HepG2 (cell line): Measurements from ENCODE around the gene GPR39. TPM values are rescaled to one million over a fixed set of nuclear protein-coding genes. Genes with fewer than 3 reads are reported as not detected.

Experiments
- ATAC-seq: fragments of 200-7000 bp; cut with Tn5 transposase; 3 replicates; pipeline ENCODE4 v1.9.1; 2020; ENCODE audit warnings: mild to moderate bottlenecking, moderate library complexity
- BruUV-seq: library from RNA; stranded (reverse); fragments of 400-500 nt; replicated peaks from 2 replicates; lab custom pipeline; 2021; lab: Mats Ljungman, UMichigan
- CTCF ChIA-PET: fragments of 300-600 bp; formaldehyde crosslinking; extraction: SDS; loops from one replicate; lab custom pipeline; 2021; ENCODE audit warnings: low total read pairs, inconsistent platforms, low intra/inter-chr PET ratio; lab: Yijun Ruan, JAX
- POLR2A ChIA-PET: fragments of 350-600 bp; sonication (Branson Sonifier 250); formaldehyde crosslinking; loops from one replicate; lab custom pipeline; 2020; ENCODE audit warnings: antibody characterized with exemption, inconsistent platforms; lab: Yijun Ruan, JAX
- DNase-seq: peaks from one replicate; pipeline ENCODE4 v3.0.0-alpha.2; 2015; ENCODE audit warnings: low spot score
- FAIRE-seq: peaks from 3 replicates; lab custom pipeline; 2011; peaks lifted over from hg19 to GRCh38; lab: Jason Lieb, UNC
- H2AFZ ChIP-seq: one replicate; pipeline ENCODE4 v1.6.1; 2011; ENCODE audit warnings: low read length, inconsistent platforms
- H3K27ac ChIP-seq: fragments of 300-600 bp; 3 replicates; pipeline ENCODE4 v1.8.0; 2011; ENCODE audit warnings: mixed run types, mild to moderate bottlenecking, mixed read lengths, low read length, inconsistent platforms; ENCODE audit not compliant: insufficient read depth; ENCODE audit errors: extremely low read length
- H3K27me3 ChIP-seq, 2 experiments: fragments of 200-600 bp in 1 of 2; 2 replicates in 1 of 2; 3 replicates in 1 of 2; pipeline versions ENCODE4 v1.6.0 to v1.8.0; 2011; ENCODE audit warnings: low read length in 2 of 2, mild to moderate bottlenecking in 2 of 2, moderate library complexity in 2 of 2, inconsistent platforms in 1 of 2; ENCODE audit not compliant: insufficient read depth in 2 of 2, control insufficient read depth in 1 of 2
- H3K36me3 ChIP-seq, 2 experiments: fragments of 200-600 bp in 1 of 2; replicated peaks in 1 of 2; 2 replicates in 1 of 2; 3 replicates in 1 of 2; pipeline versions ENCODE4 v1.5.1 to v1.8.0; 2011; ENCODE audit warnings: low read length in 2 of 2, inconsistent platforms in 1 of 2; ENCODE audit not compliant: insufficient read depth in 2 of 2, control insufficient read depth in 1 of 2
- H3K4me1 ChIP-seq: 2 replicates; pipeline ENCODE4 v1.5.1; 2012; ENCODE audit warnings: low read length, inconsistent platforms; ENCODE audit not compliant: insufficient read depth
- H3K4me2 ChIP-seq: 2 replicates; pipeline ENCODE4 v1.6.0; 2011; ENCODE audit warnings: low read depth, low read length, inconsistent platforms
- H3K4me3 ChIP-seq, 3 experiments: fragments of 200-600 bp in 1 of 3; sonication (generic), shearing (Covaris generic) in 1 of 3; replicated peaks in 1 of 3; 2 replicates each; pipeline ENCODE4 v1.5.1; 2011 to 2016; ENCODE audit warnings: low read length in 3 of 3, inconsistent platforms in 2 of 3, low read depth in 2 of 3, mild to moderate bottlenecking in 2 of 3, control low read depth in 1 of 3, mixed read lengths in 1 of 3; ENCODE audit not compliant: insufficient read depth in 1 of 3
- H3K79me2 ChIP-seq: one replicate; pipeline ENCODE4 v1.6.1; 2011; ENCODE audit warnings: low read length, inconsistent platforms; ENCODE audit not compliant: insufficient read depth
- H3K9ac ChIP-seq: 2 replicates; pipeline ENCODE4 v1.6.0; 2011; ENCODE audit warnings: mild to moderate bottlenecking, low read depth, low read length, inconsistent platforms; ENCODE audit not compliant: insufficient read depth
- H3K9me3 ChIP-seq: 2 replicates; pipeline ENCODE4 v1.5.1; 2012; ENCODE audit warnings: mild to moderate bottlenecking, low read length
- H4K20me1 ChIP-seq: 2 replicates; pipeline ENCODE4 v1.6.0; 2011; ENCODE audit warnings: inconsistent platforms, mild to moderate bottlenecking, low read length, moderate library complexity; ENCODE audit not compliant: insufficient read depth
- HDAC2 ChIP-seq: sonication (generic); formaldehyde crosslinking; IDR thresholded peaks from 2 replicates; pipeline ENCODE4 v1.4.0; 2020; ENCODE audit warnings: missing genetic modification reagents
- HNRNPH1 ChIP-seq: fragments of 200-400 bp; formaldehyde crosslinking; optimal IDR thresholded peaks from 2 replicates; pipeline ENCODE3; 2017; ENCODE audit warnings: mild to moderate bottlenecking, low read depth, low read length
- MYC ChIP-seq: sonication (generic); formaldehyde crosslinking; IDR thresholded peaks from 2 replicates; pipeline ENCODE4 v1.9.0; 2021; ENCODE audit warnings: missing genetic modification reagents, borderline replicate concordance
- SIN3A ChIP-seq: IDR thresholded peaks from 2 replicates; pipeline ENCODE4 v1.6.1; 2011; ENCODE audit warnings: low read depth, mild to moderate bottlenecking, control low read depth, low read length, borderline replicate concordance
- ZFY ChIP-seq: sonication (generic); formaldehyde crosslinking; IDR thresholded peaks from 2 replicates; pipeline ENCODE4 v1.4.0; 2020; ENCODE audit warnings: missing genetic modification reagents
- ZNF20 ChIP-seq: sonication (generic); formaldehyde crosslinking; IDR thresholded peaks from 2 replicates; pipeline ENCODE4 v1.4.0; 2020; ENCODE audit warnings: mild to moderate bottlenecking, moderate library complexity, missing genetic modification reagents
- ZNF232 ChIP-seq: sonication (generic); formaldehyde crosslinking; IDR thresholded peaks from 2 replicates; pipeline ENCODE4 v1.4.0; 2020; ENCODE audit warnings: missing genetic modification reagents, borderline replicate concordance
- ZNF616 ChIP-seq: sonication (generic); formaldehyde crosslinking; IDR thresholded peaks from 2 replicates; pipeline ENCODE4 v1.5.0; 2020; ENCODE audit warnings: low read depth, mild to moderate bottlenecking, missing genetic modification reagents
- ZNF737 ChIP-seq: sonication (generic); formaldehyde crosslinking; IDR thresholded peaks from 2 replicates; pipeline ENCODE4 v1.5.0; 2020; ENCODE audit warnings: missing genetic modification reagents, mild to moderate bottlenecking, borderline replicate concordance
- ZSCAN22 ChIP-seq: sonication (generic); formaldehyde crosslinking; IDR thresholded peaks from 2 replicates; pipeline ENCODE4 v1.4.0; 2020; ENCODE audit warnings: mild to moderate bottlenecking, missing genetic modification reagents
- WGBS: methylation state at CpG from one replicate; pipeline ENCODE4 v1.1.6; 2017; ENCODE audit warnings: low lambda C conversion rate; 5-methylcytosine and 5-hydroxymethylcytosine counted together
- in situ Hi-C: cut with HindIII; loops from 2 replicates; pipeline ENCODE4 v1.10.0; 2017; ENCODE audit warnings: low pct_unique_long_range_greater_than_20kb; ENCODE audit not compliant: extremely low pct_ligation_motif_present
- intact Hi-C: fragments of 100-400 bp; cut with micrococcal nuclease; formaldehyde crosslinking; loops from one replicate; pipeline ENCODE4 v1.10.0; 2022; ENCODE audit not compliant: unreplicated experiment
- polyA plus RNA-seq, 8 experiments: library from polyadenylated mRNA; depleted of rRNA in 3 of 8; stranded (reverse) in 7 of 8; unstranded in 1 of 8; fragments of >200 nt; fragmentation: Illumina TruSeq in 4 of 8; extraction: Trizol in 4 of 8; gene quantifications; 2 replicates each; pipeline versions ENCODE4 v1.2.1 to v1.2.3, GENCODE V29; 2011 to 2016; ENCODE audit warnings: low read depth in 4 of 8, missing spikeins in 1 of 8, mixed read lengths in 1 of 8; ENCODE audit not compliant: insufficient read depth in 1 of 8
- total RNA-seq, 5 experiments: library from RNA; depleted of rRNA; stranded (reverse); fragments of >200 nt; fragmentation: Illumina TruSeq; extraction: Trizol; gene quantifications; 2 replicates each; pipeline ENCODE4 v1.2.3, GENCODE V29; 2016; ENCODE audit warnings: low read depth in 1 of 5
- TF ChIP-seq, protein P1 (sequence below): sonication (generic); formaldehyde crosslinking; IDR thresholded peaks from 2 replicates; pipeline ENCODE4 v1.4.0; 2020; ENCODE audit warnings: mild to moderate bottlenecking, missing genetic modification reagents
- TF ChIP-seq, protein P2 (sequence below): sonication (generic); formaldehyde crosslinking; IDR thresholded peaks from 2 replicates; pipeline ENCODE4 v1.8.0; 2022; ENCODE audit warnings: missing genetic modification reagents, mild to moderate bottlenecking, moderate library complexity, borderline replicate concordance
- TF ChIP-seq, protein P3 (sequence below): sonication (generic); formaldehyde crosslinking; IDR thresholded peaks from 2 replicates; pipeline ENCODE4 v1.5.0; 2020; ENCODE audit warnings: mild to moderate bottlenecking, missing genetic modification reagents, moderate library complexity
- TF ChIP-seq, protein P4 (sequence below): sonication (generic); formaldehyde crosslinking; IDR thresholded peaks from 2 replicates; pipeline ENCODE4 v1.8.1; 2023; ENCODE audit warnings: mild to moderate bottlenecking, missing genetic modification reagents

The GPR39 gene
- total and polyA plus RNA-seq, 2 of the 13 experiments (the other 11 are each of a cell fraction or from before 2014, with no cell fraction given): 0.16 to 0.62 TPM

DNA sequence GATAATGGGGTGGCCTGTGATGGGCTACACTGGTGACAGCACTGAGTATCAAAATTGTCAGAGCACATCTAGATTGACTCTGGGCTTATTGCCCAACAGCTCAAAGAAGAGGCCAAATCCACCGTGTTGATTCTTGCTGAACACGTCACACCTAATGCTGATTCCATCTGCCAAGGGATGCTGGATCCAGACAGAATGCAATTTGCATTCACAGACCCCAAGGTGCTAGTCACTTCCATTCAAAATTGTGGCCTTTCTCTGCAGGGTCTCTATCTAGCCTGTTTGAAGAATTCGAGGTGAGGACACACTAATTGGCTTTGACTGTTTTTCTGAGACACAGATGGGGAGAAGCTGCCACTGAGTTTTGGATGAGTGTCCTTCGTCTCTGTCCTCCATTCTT is 13.5 kb upstream of the GPR39 start:
- H3K4me3 ChIP-seq: no peak overlapping the region
- no peak overlapping the region for H2AFZ ChIP-seq
- POLR2A ChIA-PET: no interaction called here
- FAIRE-seq (no peak), ATAC-seq (no peak), DNase-seq (no peak)
- H3K4me2 ChIP-seq: no peak overlapping the region
- H3K27ac ChIP-seq: no peak overlapping the region
- H3K79me2 ChIP-seq: no peaks in the 10 kb centered on the region
- 0 out of 2 replicates have a peak, but pooled peaks cover 4% of the 10 kb centered on the region for H3K4me1 ChIP-seq
- H3K36me3 ChIP-seq: no peaks in the 10 kb centered on the region
- H3K27me3 ChIP-seq: no peaks in the 10 kb centered on the region
- intact Hi-C loops: no loop called here
- H4K20me1 ChIP-seq: no peaks in the 10 kb centered on the region
- CTCF ChIA-PET: no interaction called here
- WGBS: 3% methylated on average over 4 of the region's 4 CpGs
- in situ Hi-C loops: no loop called here
- H3K9me3 ChIP-seq: no peaks in the 10 kb centered on the region
- no TSS peak for BruUV-seq
- H3K9ac ChIP-seq: no peak overlapping the region
- TF ChIP-seq, protein P1, sequence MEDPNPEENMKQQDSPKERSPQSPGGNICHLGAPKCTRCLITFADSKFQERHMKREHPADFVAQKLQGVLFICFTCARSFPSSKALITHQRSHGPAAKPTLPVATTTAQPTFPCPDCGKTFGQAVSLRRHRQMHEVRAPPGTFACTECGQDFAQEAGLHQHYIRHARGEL (CRISPR knock-in tag): no peak
- TF ChIP-seq, protein P2, sequence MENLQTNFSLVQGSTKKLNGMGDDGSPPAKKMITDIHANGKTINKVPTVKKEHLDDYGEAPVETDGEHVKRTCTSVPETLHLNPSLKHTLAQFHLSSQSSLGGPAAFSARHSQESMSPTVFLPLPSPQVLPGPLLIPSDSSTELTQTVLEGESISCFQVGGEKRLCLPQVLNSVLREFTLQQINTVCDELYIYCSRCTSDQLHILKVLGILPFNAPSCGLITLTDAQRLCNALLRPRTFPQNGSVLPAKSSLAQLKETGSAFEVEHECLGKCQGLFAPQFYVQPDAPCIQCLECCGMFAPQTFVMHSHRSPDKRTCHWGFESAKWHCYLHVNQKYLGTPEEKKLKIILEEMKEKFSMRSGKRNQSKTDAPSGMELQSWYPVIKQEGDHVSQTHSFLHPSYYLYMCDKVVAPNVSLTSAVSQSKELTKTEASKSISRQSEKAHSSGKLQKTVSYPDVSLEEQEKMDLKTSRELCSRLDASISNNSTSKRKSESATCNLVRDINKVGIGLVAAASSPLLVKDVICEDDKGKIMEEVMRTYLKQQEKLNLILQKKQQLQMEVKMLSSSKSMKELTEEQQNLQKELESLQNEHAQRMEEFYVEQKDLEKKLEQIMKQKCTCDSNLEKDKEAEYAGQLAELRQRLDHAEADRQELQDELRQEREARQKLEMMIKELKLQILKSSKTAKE (CRISPR knock-in tag): no peak
- TF ChIP-seq ZNF232 (CRISPR knock-in tag): no peak
- TF ChIP-seq HDAC2: no peak
- no peak for TF ChIP-seq SIN3A
- TF ChIP-seq HNRNPH1: no peak

DNA sequence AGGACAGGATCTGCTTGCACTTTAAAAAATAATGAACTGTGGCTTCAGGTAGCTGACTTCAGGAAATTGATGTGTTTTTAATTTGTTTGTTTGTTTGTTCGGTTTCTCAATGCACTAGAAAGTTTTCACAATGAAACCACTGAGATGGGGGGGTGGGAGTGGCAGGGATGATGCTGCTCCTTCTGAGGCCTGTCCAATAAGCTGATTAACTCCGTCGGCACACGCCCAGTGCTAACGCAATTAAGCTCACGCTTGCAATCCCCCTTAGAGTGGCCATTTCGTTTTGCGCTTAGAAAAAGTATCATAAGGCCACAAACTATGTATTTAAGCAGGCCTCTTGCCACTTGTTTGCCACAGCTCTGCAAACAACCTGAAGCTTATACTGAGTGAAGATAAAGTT is 12.5 kb upstream of the GPR39 start:
- DNase-seq: no peak
- ChIA-PET POLR2A (no interaction called here), CTCF (no interaction called here)
- in situ Hi-C loops (no loop called here), intact Hi-C loops (no loop called here)
- Histone ChIP-seq H3K27ac (no peak overlapping the region), H3K79me2 (no peaks in the 10 kb centered on the region), H3K4me3 (no peak overlapping the region), H3K36me3 (no peaks in the 10 kb centered on the region), H3K9me3 (no peaks in the 10 kb centered on the region), H3K27me3 (no peaks in the 10 kb centered on the region), H4K20me1 (no peaks in the 10 kb centered on the region), H2AFZ (no peak overlapping the region), H3K9ac (no peak overlapping the region), H3K4me1 (0 out of 2 replicates have a peak, but pooled peaks cover 4% of the 10 kb centered on the region), H3K4me2 (no peak overlapping the region)
- ATAC-seq: no peak
- FAIRE-seq: no peak
- no TSS peak for BruUV-seq
- WGBS: 2% methylated on average over 8 of the region's 8 CpGs
- no peak for TF ChIP-seq MYC (CRISPR knock-in tag)
- TF ChIP-seq, protein P3, sequence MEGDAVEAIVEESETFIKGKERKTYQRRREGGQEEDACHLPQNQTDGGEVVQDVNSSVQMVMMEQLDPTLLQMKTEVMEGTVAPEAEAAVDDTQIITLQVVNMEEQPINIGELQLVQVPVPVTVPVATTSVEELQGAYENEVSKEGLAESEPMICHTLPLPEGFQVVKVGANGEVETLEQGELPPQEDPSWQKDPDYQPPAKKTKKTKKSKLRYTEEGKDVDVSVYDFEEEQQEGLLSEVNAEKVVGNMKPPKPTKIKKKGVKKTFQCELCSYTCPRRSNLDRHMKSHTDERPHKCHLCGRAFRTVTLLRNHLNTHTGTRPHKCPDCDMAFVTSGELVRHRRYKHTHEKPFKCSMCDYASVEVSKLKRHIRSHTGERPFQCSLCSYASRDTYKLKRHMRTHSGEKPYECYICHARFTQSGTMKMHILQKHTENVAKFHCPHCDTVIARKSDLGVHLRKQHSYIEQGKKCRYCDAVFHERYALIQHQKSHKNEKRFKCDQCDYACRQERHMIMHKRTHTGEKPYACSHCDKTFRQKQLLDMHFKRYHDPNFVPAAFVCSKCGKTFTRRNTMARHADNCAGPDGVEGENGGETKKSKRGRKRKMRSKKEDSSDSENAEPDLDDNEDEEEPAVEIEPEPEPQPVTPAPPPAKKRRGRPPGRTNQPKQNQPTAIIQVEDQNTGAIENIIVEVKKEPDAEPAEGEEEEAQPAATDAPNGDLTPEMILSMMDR: no peak
- TF ChIP-seq ZNF616: no peak
- no peak for TF ChIP-seq ZNF737 (CRISPR knock-in tag)
- TF ChIP-seq ZNF20 (CRISPR knock-in tag): no peak
- TF ChIP-seq ZFY (CRISPR knock-in tag): no peak
- TF ChIP-seq ZSCAN22 (CRISPR knock-in tag): no peak
- TF ChIP-seq, protein P4, sequence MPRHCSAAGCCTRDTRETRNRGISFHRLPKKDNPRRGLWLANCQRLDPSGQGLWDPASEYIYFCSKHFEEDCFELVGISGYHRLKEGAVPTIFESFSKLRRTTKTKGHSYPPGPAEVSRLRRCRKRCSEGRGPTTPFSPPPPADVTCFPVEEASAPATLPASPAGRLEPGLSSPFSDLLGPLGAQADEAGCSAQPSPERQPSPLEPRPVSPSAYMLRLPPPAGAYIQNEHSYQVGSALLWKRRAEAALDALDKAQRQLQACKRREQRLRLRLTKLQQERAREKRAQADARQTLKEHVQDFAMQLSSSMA (CRISPR knock-in tag): no peak
